Activated CD8-positive, alpha-beta memory T cell treated with anti-CD3 and anti-CD28 coated beads, Interleukin-2, amount 50 U/mL, for 48 hours (primary cell): ENCODE results near the gene EFHC2.
"Not testable (repeated sequence)": the region's sequence is repeated elsewhere in the genome, so short reads cannot be mapped to it uniquely, and the experiment has no call there.

Experiments used
- DNase-seq: peaks from one replicate; pipeline ENCODE4 v3.0.0-alpha.2; 2020

Gene EFHC2

DNA sequence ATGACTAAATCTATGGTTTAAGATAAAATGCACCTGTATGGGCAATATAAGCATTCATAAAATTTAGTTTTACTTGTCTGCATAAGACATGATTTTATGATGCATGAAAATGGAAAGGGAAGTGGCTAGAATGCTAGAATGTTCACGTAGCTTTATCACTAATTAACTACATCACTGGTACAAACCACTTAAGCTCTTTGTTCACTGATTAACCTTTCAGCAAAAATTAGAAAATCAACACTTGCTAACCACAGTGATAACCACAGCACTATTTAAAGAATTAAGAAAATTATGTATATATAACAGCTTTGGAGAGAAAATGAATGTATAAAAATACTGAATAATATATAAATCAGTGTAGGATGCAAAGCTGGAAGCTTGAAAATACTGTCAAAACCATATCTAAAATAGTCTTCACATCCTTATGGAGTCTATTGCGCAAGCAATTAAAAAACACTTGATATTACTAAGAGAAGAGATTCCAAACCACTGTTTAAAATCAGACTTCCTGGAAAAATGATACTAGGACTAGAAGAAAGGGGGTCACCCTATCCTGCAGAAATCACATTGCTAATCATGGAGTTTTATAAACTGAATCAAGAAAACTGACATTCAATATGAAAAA lies 51.9 kb downstream of the EFHC2 start:
- no peak for DNase-seq

DNA sequence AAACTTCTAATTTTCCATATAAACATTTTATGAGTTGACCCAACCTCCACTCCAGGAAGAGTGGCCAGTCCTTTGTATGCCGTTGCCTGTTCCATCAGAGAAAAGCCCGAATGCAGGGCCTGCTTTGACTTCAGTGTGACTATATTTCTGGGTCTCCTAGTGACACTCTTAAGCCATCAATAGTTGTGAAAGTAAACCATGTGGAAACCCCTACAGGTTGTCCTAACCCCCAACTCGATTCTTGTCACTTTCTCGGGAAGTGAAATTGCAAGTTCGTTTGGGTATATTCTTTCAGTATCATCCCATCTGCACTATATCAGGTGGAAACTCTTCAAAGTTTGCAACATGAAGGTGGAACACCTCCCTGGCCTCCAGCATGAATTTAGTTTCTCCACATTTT lies 52.8 kb downstream of the EFHC2 start:
- no peak for DNase-seq

DNA sequence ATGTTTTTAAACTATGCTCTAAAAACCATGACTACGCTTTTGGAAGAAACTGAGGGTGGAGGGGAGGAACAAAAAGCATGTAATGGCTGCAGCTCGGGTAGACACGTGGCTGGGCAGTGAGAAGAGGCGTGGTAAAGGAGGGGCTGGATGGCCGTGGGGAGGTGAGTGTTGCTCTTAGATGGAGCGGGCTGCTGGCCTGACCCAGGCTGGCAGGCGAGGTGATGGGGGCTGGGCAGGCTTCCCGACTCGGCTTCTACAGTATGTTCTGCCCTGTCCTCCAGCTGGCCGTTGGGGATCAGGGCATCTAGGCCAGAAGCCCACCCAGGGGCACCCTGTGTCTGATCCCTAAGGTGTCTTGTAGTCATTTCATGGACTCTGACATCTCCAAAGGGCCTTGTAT lies 60.7 kb downstream of the EFHC2 start:
- DNase-seq, result no peak

DNA sequence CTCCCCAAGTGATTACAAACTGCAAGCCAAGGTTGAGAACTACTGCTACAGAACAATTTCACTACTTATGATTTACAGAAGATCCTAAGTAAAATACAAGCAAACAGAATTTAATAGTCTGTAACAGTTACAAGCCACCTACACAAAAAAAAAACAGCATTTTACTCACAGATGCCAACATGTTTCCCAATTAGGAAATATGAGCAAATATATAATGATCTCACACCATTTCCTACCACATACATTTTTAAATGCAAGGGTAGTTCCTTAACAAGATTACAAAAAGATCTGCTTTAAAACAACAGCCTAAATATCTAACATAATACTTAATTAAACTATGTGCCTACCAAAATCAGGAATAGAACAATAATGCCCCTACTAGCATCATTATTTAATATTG lies 63.4 kb downstream of the EFHC2 start:
- DNase-seq, result no peak

DNA sequence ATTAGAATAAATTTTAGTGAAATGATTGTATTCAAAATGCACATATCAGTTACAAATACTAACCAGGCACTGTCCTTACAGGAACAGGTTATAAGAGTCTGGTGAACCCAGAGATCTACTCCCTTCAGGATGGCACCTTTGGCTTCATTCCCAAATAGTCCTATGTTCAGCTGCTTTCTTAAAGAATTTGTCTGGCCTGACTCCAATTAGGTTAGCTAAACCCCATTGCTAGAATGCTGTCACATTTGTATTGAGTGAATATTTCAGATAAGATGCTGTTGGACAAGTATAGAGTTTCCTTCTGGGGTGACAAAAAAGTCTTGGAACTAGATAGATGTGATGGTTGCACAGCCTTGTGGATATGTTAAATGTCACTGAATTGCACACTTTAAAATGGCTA lies 69.4 kb downstream of the EFHC2 start:
- no peak for DNase-seq

DNA sequence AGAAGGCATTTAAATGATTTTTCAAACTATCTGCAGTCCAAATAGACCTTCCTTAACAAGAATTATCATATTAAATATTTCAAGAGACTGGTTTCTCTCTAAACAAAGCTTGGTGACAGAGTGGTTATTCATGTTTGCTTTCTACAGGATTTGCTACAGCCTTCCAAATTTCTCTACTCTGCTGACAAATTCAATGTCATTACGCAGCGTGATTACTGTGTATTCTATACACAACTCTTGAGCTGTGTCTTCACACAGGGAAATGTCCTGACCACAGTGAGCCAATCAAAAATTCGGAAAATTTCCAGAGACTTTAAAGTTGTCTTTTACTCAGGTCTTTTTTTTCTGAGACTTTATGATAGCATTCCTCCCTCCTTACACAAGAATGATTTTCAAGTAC lies 75.6 kb downstream of the EFHC2 start:
- no peak for DNase-seq

DNA sequence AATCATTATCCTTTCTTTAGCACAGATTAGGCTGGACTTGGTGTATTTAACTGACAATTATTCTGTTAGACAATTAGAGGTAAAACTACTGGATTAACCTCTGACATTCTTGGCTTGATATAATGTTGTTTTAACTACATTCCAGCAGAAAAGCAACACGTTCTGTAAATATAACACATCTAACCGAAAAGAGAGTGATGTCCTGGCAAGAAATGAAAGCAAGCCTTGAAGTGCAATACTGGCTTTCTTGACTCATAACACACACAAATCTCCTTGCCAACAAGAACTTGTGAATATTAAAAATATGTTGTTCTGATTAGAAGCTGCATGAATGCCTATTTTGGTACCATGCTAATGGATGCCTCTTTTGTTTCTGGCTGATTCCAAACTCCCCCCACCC lies 76.4 kb downstream of the EFHC2 start:
- DNase-seq, result no peak

DNA sequence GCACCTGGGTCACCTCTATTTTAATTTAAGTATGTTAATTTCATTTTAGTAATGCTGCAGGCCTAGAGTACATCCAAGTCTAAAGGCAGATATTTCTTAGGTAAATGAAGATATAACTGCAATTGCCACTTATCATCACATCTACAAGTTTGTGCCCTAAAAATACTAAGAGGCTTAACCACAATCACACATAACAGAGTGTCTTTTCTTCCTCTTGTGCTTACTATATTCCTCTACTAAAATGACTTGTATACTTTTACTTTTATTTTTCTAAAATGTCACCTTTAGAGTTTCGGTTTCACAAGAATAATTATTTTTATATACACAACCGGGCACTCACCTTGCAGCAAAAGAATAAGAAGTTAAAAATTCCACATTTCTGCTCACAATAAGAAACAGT lies 77.9 kb downstream of the EFHC2 start:
- DNase-seq, result no peak

DNA sequence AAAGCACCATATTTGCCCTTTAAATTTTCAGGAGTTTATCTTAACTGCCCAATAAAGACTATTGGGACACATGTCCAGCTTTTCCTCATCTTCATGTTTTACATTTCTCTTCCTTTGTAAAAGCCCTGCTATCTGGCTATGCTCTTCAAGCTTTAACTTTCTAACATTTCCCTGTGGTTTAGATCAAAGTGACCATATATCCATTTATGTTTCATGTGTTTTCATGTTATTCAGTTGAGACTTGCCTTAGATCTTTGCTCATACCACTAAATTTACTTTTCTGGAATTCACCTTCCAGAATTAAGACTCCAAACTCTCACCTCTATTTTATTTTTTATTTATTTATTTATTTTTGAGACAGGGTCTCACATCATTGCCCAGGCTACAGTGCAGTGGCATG lies 78.5 kb downstream of the EFHC2 start:
- no peak for DNase-seq

DNA sequence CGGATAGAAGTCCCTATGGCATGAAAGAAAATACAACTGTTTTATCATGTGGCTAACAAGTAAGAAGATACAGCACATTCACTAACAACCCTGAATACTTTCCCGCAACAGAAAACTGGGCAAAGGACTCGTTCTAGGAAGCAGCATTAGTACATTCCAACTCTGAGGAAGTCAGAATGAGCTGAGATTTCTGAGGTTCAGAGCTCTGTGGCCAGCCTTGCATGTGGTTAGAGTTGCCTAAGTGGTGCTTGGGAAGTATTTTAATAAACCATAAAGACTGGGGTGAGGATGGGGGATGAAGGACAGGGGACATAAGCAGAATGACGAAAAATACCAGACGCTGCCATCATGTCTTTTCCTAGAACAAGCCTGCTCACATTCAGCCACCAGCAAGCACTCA lies 82.2 kb downstream of the EFHC2 start:
- no peak for DNase-seq

DNA sequence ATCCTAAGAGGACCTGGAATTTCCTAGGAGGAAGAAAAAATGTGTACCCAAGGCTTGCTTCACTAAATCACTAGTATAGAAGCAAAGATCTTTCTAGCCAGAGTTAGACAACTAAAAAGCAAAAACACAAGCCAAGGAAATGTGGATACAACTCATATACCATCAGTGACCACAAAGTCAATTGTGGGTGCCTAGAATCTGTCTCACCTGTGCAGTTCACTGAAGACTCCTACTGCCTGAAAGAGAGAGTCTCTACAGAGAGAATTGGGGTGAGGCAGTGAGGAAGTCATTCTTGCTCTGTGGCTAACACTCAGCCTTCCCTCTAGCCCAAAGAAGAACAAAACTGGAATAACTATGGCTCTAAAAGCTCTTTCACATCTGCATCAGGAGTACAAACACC lies 82.9 kb downstream of the EFHC2 start:
- DNase-seq, result no peak

DNA sequence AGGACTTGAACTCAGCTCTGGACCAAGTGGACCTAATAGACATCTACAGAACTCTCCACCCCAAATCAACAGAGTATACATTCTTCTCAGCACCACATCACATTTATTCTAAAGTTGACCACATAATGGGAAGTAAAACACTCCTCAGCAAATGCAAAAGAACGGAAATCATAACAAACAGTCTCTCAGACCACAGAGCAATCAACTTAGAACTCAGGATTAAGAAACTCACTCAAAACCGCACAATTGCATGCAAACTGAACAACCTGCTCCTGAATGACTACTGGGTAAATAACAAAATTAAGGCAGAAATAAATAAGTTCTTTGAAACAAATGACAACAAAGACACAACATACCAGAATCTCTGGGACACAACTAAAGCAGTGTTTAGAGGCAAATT lies 87.7 kb downstream of the EFHC2 start:
- not testable (repeated sequence) for DNase-seq

DNA sequence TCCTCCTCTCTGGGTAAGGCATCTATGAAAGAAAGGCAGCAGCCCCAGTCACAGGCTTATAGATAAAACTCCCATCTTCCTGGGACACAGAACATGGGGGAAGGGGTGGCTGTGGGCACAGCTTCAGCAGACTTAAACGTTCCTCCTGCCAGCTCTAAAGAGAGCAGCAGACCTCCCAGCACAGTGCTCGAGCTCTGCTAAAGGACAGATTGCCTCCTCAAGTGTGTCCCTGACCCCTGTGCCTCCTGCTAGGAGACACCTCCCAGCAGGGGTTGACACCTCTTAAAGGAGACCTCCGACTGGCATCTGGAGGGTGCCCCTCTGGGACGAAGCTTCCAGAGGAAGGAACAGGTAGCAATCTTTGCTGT lies 89.9 kb downstream of the EFHC2 start:
- DNase-seq, result peak; percentile 45

DNA sequence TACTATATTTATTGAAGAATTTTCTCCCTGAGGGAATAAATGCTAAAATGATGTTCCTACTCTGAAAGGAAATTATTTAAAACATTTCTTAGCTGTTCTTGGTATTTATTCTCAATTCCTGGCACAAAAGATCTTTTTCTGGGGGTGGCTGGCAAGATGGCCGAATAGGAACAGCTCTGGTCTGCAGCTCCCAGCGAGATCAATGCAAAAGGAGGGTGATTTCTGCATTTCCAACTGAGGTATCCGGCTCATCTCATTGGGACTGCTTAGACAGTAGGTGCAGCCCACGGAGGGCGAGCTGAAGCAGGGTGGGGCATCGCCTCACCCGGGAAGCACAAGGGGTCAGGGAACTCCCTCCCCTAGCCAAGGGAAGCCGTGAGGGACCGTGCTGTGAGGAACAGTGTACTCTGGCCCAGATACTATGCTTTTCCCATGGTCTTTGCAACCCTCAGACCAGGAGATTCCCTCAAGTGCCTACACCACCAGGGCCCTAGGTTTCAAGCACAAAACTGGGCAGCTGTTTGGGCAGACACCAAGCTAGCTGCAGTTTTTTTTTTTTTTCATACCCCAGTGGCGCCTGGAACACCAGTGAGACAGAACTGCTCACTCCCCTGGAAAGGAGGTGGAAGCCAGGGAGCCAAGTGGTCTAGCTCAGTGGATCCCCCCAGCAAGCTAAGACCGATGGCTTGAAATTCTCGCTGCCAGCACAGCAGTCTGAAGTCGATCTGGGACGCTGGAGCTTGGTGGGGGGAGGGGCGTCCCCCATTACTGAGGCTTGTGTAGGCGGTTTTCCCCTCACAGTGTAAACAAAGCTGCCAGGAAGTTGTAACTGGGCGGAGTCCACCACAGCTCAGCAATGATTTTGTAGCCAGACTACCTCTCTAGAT lies 90.5 kb downstream of the EFHC2 start:
- peak; percentile 58 for DNase-seq

DNA sequence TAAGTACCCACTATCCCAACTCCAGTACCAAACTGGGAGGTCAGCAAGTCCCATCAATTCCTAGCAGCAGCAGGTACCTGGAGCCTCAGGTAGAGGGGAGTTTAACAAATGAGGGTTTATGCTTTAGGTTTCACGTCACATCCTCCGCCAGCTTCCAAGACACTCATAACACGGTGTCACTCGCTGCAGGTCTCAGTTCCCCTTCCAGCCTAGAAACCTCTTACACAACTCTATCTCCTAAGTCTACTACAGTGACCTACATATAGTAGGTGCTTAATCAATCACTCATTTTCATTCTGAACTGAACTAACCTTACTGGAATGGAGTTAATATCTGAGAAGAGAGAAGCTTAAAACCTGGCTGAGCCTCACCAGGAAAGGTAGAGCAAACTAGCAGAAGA lies 96.0 kb downstream of the EFHC2 start:
- no peak for DNase-seq

DNA sequence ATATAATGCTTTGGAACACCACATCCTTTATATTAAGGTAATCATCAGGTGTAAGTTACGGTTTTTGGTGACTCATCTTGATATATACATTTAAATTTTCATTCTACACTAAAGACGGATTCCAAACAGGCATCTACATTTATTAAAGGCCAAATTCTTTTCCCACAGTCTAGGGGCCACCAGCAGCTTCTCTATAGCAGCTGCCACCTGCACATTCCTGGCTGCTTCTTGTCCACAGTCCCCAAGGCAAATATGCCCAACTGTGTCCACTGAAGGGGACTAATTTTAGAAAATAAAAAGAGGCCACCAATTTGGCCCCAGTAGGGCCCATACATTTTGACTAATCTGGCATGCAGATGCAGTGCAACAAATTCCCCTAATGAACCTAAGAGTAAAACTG lies 96.6 kb downstream of the EFHC2 start:
- DNase-seq, result no peak

DNA sequence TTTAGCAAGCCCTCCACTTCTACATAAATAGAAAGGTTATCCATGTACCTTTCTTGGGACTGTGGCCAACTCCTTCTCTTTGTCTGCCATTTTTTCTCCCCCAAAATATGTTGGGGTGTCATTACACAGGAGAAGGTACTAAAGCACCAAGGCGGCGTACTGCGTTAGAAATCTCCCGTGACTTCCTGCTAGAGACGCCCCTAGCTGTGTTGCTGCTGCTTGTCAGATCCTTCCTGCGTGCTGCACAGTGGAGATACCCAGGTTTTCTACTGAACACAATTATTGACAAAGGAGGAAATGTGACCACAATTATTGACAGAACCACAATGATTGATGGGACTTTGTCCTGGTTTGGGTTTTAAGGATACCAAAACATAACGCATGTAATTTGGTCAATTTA lies 97.7 kb downstream of the EFHC2 start:
- DNase-seq, result no peak

DNA sequence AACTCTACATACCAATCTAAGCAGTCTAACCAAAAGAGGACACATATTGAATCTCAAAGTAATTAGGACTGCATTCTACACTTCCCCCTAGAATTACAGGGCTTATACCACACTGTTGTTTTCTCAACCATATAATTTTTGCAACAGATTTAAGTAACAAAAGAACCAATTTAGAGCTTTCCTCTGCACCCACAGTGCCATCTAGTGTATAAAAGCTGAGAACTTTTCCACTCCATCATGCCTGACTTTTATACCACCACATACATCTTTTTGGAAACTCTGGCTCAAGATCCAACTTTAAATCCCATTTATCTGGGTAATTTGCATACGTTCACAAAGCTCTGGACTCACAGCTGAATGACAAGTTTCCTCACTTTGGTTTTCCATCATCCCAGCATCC lies 99.5 kb downstream of the EFHC2 start:
- DNase-seq, result no peak

DNA sequence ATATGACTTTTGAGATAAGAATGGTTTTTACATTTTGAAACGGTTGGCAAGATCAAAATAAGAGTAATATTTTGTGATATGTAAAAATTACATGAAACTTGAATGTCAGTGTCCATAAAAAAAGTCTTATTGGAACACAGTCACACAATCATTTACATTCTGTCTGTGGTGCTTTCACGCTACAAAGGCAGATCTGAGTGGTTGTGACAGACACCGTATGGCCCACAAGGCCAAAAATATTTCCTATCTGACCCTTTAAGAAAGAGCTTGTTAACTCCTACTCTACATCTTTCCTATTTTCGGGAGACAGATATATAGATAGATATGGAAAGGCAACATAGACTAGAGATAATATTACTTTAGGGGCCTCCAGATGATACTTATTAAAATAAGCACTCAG lies 101.9 kb downstream of the EFHC2 start:
- DNase-seq, result no peak

DNA sequence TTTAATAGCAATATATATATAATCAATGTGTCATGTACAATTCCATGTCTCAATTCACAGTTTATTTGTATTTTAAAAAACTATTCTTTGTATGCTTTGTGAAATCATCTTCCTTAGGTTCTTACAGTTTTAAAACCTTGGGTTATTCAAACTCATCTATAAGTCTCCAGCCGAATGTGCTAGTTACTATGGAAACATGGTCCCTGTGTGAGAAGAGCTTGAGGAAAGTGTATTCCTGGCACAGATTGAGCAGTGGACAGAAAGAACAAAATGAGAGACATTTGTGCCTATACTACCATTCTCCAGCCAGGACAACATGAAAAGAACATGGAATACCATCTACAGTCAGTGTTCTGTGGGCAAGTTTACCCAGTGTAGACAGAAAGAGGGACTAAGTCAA lies 103.4 kb downstream of the EFHC2 start:
- no peak for DNase-seq

DNA sequence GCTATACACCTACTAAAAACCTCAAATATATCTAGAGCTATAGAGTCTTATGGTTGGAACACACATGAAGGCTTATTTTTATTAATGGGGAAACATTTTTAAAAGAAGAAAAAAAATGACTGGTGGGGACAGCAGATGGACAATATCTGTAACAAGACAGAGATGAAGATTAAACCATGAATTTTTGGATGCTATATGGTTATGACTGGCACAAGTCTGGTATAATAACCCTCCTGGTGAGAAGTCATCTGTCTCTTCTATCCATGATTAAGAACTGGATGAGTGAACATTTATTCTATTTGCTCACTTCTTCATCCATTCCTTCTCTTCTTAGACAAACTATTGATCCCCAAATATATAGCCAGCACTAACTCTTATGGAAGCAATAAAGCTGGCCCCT lies 104.4 kb downstream of the EFHC2 start:
- no peak for DNase-seq

DNA sequence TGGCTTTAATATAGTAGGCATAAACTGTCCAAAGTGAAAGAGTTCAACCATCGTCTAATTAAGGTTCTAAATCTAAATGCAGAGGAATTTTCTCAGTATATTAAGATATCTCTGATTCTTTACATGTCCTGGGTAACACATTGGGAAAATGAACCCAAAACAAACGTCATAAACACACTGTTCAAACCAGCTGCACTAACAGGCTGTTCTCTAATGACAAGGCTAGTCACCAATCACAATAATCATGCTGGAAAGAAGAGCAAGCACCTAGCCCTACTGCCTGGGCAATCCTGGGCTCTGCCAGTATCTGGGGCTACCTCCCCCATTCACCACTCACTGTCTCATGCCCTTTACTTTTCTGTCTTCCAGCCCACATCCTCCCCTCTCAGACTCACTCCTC lies 107.9 kb downstream of the EFHC2 start:
- no peak for DNase-seq

DNA sequence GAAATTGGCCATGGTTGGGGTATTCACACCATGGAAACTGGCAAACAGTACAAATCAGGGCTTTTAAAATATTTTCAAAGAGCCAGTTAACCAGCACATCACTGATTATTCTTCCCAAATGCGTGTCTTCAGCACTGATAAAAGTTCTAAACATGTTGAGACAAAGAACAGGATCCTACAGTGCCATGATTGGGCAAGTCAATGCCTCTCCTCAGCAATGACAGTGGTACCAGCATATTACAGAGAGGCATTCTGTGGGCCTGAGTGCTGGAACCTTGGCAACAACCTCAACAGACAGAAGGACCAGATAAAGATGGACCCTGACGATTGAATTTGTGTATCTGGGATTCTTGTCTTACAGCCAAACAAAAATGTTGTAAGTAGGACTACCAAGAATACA lies 108.9 kb downstream of the EFHC2 start:
- no peak for DNase-seq

DNA sequence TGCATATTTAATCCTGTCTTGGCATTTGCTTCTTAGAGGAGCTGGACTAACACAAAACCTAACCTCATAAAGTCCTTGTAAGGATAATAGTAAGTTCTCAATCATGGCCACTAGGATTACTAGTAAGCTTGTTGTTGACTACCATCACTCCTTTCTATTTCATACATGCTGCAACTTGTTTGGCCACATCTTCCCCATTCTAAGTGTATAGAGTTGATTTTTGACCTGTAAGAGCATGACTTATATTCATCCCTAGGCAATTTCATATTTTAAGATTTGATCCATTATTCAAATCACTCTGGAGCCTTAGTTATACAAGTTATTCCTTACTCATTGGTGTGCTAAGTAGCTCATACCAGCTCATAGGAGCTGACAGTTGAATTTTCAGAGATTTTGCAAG lies 109.4 kb downstream of the EFHC2 start:
- DNase-seq, result no peak

DNA sequence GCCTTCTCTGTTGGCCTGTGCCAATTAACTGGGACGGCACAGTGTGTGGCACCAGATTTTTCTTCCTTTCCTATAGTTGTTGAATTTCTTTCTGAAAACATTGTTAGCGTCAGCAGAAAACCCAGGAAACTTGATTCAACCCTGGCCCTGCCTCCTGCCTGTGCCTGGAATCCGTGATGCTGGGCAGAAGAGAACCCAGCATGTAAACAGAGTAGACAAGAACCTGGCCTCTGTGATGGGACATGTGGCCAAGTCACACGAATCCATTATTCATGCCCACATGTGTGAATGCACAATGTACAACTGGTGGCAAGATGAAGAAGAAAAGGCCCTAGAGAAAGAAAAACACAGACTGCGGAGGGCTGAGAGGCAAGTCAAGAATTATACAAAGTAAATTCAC lies 111.4 kb downstream of the EFHC2 start:
- no peak for DNase-seq
